Tibial artery (tissue), 4 donors: ENCODE measurements around the gene AMOTL2.
A peak's percentile ranks its signal among the peaks of the same experiment; 100 is the strongest.

Experiments used
- DNase-seq, 2 donors: peaks; one replicate each; pipeline ENCODE4 v3.0.0-alpha.2; 2019
- H3K27ac ChIP-seq, 2 donors: fragments of 200-600 bp; sonication (generic) in 1 of 2; 1 replicate in 1 of 2; 2 replicates in 1 of 2; pipeline ENCODE4 v1.5.1; 2018 to 2019; ENCODE audit warnings: mild to moderate bottlenecking in 1 of 2
- H3K27me3 ChIP-seq, 2 donors: fragments of 200-600 bp; sonication (generic) in 1 of 2; one replicate each; pipeline versions ENCODE4 v1.5.1 to v1.6.0; 2016 to 2019
- H3K36me3 ChIP-seq, 3 donors: fragments of 200-600 bp; sonication (generic) in 2 of 3; one replicate each; pipeline ENCODE4 v1.5.1; 2016 to 2019; ENCODE audit warnings: mild to moderate bottlenecking in 2 of 3
- H3K4me1 ChIP-seq, 4 donors: fragments of 200-600 bp; sonication (generic) in 2 of 4; 1 replicate in 3 of 4; 2 replicates in 1 of 4; pipeline ENCODE4 v1.5.1; 2016 to 2019
- H3K4me3 ChIP-seq, 2 donors: fragments of 200-600 bp; sonication (generic) in 1 of 2; 1 replicate in 1 of 2; 2 replicates in 1 of 2; pipeline ENCODE4 v1.5.1; 2018 to 2019; ENCODE audit warnings: mild to moderate bottlenecking in 2 of 2
- H3K9me3 ChIP-seq, 3 donors: fragments of 200-600 bp; sonication (generic) in 1 of 3; one replicate each; pipeline ENCODE4 v1.5.1; 2016 to 2019
- CTCF ChIP-seq, 2 experiments: fragments of 200-600 bp in 1 of 2; fragments of 450-650 bp in 1 of 2; IDR thresholded peaks; one replicate each; pipeline ENCODE4 v1.5.1; 2017 to 2019; ENCODE audit warnings: antibody characterized with exemption in 2 of 2, mild to moderate bottlenecking in 1 of 2, moderate library complexity in 1 of 2
- intact Hi-C: fragments of 100-400 bp; cut with DNase I; formaldehyde crosslinking; loops from one replicate; pipeline ENCODE4 v1.15.0; 2023; ENCODE audit warnings: low total_unique reads

The AMOTL2 gene

GRCh38 chr3:134374105-134374790, at the start of gene AMOTL2:
Gene AMOTL2 (minus strand): TSS chr3:134374447. CDS start chr3:134371433, 3,014 bp downstream.
- no peaks in the 10 kb centered on the region for H3K9me3 ChIP-seq
- H3K27ac ChIP-seq = peak within 1 kb of the TSS; percentile 98 to 99
- H3K36me3 ChIP-seq = peaks cover 16 to 24% (median 22%) of the 10 kb centered on the region in 3 donors
- no peaks in the 10 kb centered on the region for H3K27me3 ChIP-seq
- no peak for TF ChIP-seq CTCF (IDR thresholded peaks at IDR 0.05)
- H3K4me1 ChIP-seq = peaks cover 18 to 47% (median 43%) of the 10 kb centered on the region in 4 donors
- intact Hi-C loops = loop anchor here (5.0 kb wide), 2 partner anchors 62 to 88 kb away; no protein-coding TSS in a partner anchor
- peak; percentile 83 to 93 for DNase-seq
- peak within 1 kb of the TSS; percentile 90 to 97 for H3K4me3 ChIP-seq

GRCh38 chr3:134423153-134423552, 48.9 kb upstream of the AMOTL2 start:
- no peak overlapping the region for H3K27ac ChIP-seq
- no peaks in the 10 kb centered on the region for H3K36me3 ChIP-seq
- no peaks in the 10 kb centered on the region for H3K27me3 ChIP-seq
- intact Hi-C loops = loop anchor here (5.0 kb wide), 1 partner anchor 1456 kb away; no protein-coding TSS in a partner anchor
- H3K4me1 ChIP-seq = no peaks in the 10 kb centered on the region
- no peak for TF ChIP-seq CTCF (IDR thresholded peaks at IDR 0.05)
- no peak overlapping the region for H3K4me3 ChIP-seq
- H3K9me3 ChIP-seq = no peaks in the 10 kb centered on the region
- DNase-seq = no peak

- no peaks in the 10 kb centered on the region for H3K36me3 ChIP-seq
- H3K27ac ChIP-seq = no peak overlapping the region
- no peak overlapping the region for H3K4me3 ChIP-seq
- H3K4me1 ChIP-seq = no peaks in the 10 kb centered on the region
- H3K9me3 ChIP-seq = no peaks in the 10 kb centered on the region
- no peaks in the 10 kb centered on the region for H3K27me3 ChIP-seq
- no peak for DNase-seq
- no peak for TF ChIP-seq CTCF (IDR thresholded peaks at IDR 0.05)
- intact Hi-C loops = loop anchor here (5.0 kb wide), 1 partner anchor 1453 kb away; no protein-coding TSS in a partner anchor
Measured at GRCh38 chr3:134419960-134420321, 45.7 kb upstream of the AMOTL2 start.

- H3K27ac ChIP-seq = no peak overlapping the region
- intact Hi-C loops = no loop called here
- no peak for DNase-seq
Measured at GRCh38 chr3:134419214-134419959, 45.1 kb upstream of the AMOTL2 start.

GRCh38 chr3:134409041-134409440, 34.8 kb upstream of the AMOTL2 start:
- intact Hi-C loops = no loop called here
- no peak for DNase-seq
- TF ChIP-seq CTCF (IDR thresholded peaks at IDR 0.05) = no peak
- Histone ChIP-seq H3K4me1 (peaks cover 0 to 30% (median 14%) of the 10 kb centered on the region in 4 donors), H3K27me3 (no peaks in the 10 kb centered on the region), H3K4me3 (no peak overlapping the region), H3K27ac (no peak overlapping the region), H3K36me3 (no peaks in the 10 kb centered on the region), H3K9me3 (no peaks in the 10 kb centered on the region)

More at GRCh38 chr3:134419214-134419959, 45.1 kb upstream of the AMOTL2 start:
- Histone ChIP-seq H3K9me3 (no peaks in the 10 kb centered on the region), H3K4me1 (no peaks in the 10 kb centered on the region), H3K36me3 (no peaks in the 10 kb centered on the region), H3K4me3 (no peak overlapping the region), H3K27me3 (no peaks in the 10 kb centered on the region)
- TF ChIP-seq CTCF (IDR thresholded peaks at IDR 0.05) = no peak
